Measurements from ENCODE around the gene TXLNB.

DNA sequence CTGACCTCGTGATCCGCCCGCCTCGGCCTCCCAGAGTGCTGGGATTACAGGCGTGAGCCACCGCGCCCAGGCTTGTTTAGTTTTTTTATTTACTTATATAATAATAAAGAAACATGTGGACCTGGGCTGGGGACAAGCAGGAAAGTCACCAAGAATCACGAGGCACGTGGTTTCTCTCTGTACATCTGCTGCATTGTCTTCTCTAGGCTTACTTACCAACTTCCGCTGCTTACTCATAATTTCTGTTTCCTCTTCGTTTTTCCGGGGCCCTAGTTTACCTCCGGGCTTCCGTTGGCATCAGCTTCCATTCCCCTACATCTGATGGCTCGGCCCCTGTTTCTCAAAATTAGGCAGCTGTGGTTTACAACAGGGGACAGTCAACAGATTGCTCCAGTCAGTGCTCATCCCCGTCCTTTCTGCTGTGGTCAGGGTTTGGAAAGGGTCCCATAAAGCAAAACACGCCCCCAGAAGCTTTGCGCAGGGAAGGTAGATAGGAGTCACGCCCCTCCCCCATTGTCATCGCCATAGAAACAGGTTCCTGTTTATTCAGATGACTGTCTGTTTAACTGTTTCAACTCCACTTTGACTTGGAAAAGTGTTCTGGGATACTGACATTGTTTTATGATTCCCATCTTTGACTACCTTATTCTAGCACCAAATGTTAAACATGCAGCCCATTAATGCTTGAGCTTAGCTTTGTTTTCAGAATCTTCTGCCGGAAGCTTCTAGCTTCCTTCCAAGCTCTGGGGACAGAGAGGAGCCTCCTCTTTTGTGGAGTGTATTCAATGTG, 31.9 kb upstream of the TXLNB start:
- no peak for TF ChIP-seq POLR2A (IDR thresholded peaks at IDR 0.05; ENCODE audit: low read depth, low read length)
- no peak for TF ChIP-seq POLR2AphosphoS5 (IDR thresholded peaks at IDR 0.05; ENCODE audit: low read depth, low read length)
- no peak for TF ChIP-seq TAF1 (IDR thresholded peaks at IDR 0.05; ENCODE audit: low read depth, low read length)

Measured in GM12891 (cell line).